Astrocyte of the cerebellum (primary cell): ENCODE measurements around the gene INPP4A.
A peak's percentile ranks its signal among the peaks of the same experiment; 100 is the strongest.

Source experiments
- DNase-seq: peaks from one replicate; pipeline ENCODE4 v3.0.0-alpha.2; 2011; ENCODE audit warnings: low read depth
- H3K4me3 ChIP-seq: 2 replicates; pipeline ENCODE4 v1.5.1; 2011; ENCODE audit warnings: mild to moderate bottlenecking, low read depth, low read length, moderate library complexity
- in situ Hi-C: cut with HindIII; loops from 2 replicates; pipeline ENCODE4 v1.10.0; 2017; ENCODE audit warnings: low sequenced_read_pairs
- TF ChIP-seq, protein P1 (sequence below): IDR thresholded peaks from 2 replicates; pipeline ENCODE4 v1.5.1; 2012; ENCODE audit warnings: low read length, low read depth, moderate library complexity, mild to moderate bottlenecking; ENCODE audit errors: missing control alignments

INPP4A gene

DNA sequence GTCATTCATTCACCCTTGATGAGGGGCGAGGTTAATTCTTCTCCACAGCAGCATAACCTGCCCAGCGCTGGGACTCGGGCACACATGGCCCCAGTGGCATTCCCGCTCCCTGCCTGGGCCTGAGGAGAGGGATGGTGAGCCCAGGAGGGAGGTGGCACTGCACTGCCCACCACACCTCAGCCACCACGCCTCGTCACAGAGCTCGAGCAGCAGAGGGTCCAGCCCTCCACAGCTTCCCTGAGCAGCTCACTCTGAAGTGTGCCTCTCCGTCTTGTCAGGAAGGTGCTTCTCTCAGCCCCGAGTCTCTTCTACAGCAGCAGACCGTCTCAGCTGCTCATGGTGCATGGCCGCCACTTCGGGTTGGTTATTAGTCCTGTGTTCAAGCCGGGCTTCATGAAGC is 128.8 kb downstream of the INPP4A start:
- H3K4me3 ChIP-seq = no peak overlapping the region
- in situ Hi-C loops = no loop called here
- TF ChIP-seq, protein P1, sequence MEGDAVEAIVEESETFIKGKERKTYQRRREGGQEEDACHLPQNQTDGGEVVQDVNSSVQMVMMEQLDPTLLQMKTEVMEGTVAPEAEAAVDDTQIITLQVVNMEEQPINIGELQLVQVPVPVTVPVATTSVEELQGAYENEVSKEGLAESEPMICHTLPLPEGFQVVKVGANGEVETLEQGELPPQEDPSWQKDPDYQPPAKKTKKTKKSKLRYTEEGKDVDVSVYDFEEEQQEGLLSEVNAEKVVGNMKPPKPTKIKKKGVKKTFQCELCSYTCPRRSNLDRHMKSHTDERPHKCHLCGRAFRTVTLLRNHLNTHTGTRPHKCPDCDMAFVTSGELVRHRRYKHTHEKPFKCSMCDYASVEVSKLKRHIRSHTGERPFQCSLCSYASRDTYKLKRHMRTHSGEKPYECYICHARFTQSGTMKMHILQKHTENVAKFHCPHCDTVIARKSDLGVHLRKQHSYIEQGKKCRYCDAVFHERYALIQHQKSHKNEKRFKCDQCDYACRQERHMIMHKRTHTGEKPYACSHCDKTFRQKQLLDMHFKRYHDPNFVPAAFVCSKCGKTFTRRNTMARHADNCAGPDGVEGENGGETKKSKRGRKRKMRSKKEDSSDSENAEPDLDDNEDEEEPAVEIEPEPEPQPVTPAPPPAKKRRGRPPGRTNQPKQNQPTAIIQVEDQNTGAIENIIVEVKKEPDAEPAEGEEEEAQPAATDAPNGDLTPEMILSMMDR = no peak
- DNase-seq = no peak

DNA sequence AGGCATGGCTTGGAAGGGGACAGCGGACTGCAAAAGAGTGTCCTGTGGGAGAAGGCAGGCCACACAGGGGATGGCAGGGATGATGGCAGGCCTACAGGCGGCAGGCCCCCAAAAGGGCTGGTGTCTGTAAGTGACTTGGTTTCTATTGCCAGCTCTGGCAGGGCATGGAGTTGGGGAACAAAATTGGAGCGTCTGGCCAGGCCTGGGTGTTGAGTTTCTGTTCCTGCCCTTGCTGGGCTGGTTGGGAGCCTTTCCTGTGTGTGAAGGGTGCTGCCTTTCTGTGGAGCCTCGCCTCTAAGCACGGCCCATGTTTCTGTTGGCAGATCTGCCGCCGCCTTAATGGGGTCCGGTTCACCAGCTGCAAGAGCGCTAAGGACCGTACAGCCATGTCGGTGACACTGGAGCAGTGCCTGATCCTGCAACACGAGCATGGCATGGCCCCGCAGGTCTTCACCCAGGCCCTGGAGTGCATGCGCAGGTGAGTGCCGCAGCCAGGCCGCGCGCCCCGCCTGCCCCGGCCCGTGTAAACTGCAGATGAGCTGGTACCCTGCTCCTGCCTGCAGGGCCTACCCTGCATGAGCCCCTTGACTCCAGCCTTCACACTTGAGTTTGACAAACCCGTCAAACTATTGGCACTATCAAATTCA is 132.1 kb downstream of the INPP4A start:
- no peak for DNase-seq
- H3K4me3 ChIP-seq = no peak overlapping the region
- TF ChIP-seq, protein P1 = no peak
- in situ Hi-C loops = no loop called here

DNA sequence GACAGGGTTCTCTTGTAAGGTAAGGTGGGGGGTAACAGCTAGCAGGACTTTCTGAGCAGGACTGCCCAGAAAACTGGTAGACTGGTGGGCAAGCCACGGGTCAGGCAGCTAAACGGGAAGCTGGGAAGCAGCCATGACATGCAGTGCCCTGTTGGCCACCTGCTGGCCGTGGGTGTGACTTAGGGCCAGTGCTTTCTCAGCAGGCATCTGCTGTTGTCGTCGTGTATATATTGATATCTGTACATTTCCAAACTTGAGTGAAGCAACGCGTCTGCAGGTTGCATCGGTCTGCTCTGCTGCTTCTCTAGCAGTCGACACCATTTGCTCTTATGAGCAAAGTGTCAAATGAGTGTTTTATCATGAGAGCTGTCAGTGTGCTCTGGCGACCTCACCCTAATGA is 132.7 kb downstream of the INPP4A start:
- no peak for DNase-seq
- TF ChIP-seq, protein P1 = peak; percentile 6
- in situ Hi-C loops = no loop called here
- H3K4me3 ChIP-seq = no peak overlapping the region

- in situ Hi-C loops = no loop called here
- DNase-seq = no peak
- TF ChIP-seq, protein P1 = no peak
- H3K4me3 ChIP-seq = no peak overlapping the region
Measured at GRCh38 chr2:98578231-98578630, 133.6 kb downstream of the INPP4A start.

GRCh38 chr2:98579926-98580325 is 135.3 kb downstream of the INPP4A start:
- TF ChIP-seq, protein P1 = no peak
- DNase-seq = no peak
- H3K4me3 ChIP-seq = no peak overlapping the region

DNA sequence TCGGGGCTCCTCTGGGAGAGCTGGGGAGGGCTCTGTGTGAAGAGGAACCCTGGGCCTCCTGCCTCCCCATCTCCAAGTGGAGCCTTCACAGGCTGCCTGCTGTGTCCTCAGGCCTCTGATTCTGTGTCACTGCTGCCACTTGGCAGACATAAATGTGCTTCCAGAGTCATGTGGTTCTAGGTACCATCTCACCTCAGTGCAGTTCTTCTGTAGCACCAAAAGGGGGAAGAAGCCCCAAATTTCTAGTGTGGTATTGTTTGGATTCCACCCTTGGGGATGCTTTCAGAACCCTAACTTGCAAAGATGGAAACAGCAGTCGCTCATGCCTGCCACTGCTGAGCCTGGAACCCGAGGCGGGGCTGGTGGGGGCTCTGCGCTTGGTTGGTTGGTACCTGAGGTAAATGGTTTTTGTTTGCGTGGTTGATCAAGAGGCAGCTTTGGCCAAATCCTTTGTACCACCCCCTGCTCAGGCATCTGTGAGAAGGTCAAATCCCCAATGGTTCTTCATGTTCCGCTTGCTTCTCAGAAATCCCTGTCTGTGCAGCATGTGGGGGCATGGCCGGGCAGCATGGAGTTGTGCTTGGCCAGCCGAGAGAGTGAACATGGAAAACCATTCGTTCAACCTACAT is 136.1 kb downstream of the INPP4A start:
- H3K4me3 ChIP-seq = no peak overlapping the region
- in situ Hi-C loops = no loop called here
- TF ChIP-seq, protein P1 = no peak
- DNase-seq = no peak

More at GRCh38 chr2:98579926-98580325, 135.3 kb downstream of the INPP4A start:
- in situ Hi-C loops = no loop called here
